Activated CD4-positive, alpha-beta T cell treated with anti-CD3 and anti-CD28 coated beads for 36 hours (primary cell): Measurements from ENCODE around the gene OSBPL8. TPM values are rescaled to one million over a fixed set of nuclear protein-coding genes. Genes with fewer than 3 reads are reported as not detected.
"Not testable (repeated sequence)": the region's sequence is repeated elsewhere in the genome, so short reads cannot be mapped to it uniquely, and the experiment has no call there.

ENCODE experiments used
- ATAC-seq: fragments of 200-7000 bp; cut with Tn5 transposase; one replicate; pipeline ENCODE4 v1.10.0; 2021; ENCODE audit warnings: mild to moderate bottlenecking, moderate library complexity
- CTCF ChIA-PET: fragments of 350-600 bp; sonication (Branson Sonifier 250); formaldehyde crosslinking; loops from one replicate; lab custom pipeline; 2021; ENCODE audit warnings: antibody characterized with exemption; lab: Charles Lee
- POLR2A ChIA-PET: fragments of 350-600 bp; sonication (Branson Sonifier 250); formaldehyde crosslinking; loops from one replicate; lab custom pipeline; 2021; ENCODE audit warnings: antibody characterized with exemption, inconsistent platforms; lab: Charles Lee
- DNase-seq: peaks from one replicate; pipeline ENCODE4 v3.0.0-alpha.2; 2020
- H3K27ac Mint-ChIP-seq: one replicate; pipeline ENCODE4 v1.8.0; 2021; ENCODE audit warnings: mixed read lengths
- H3K27me3 Mint-ChIP-seq: one replicate; pipeline ENCODE4 v1.8.0; 2021; ENCODE audit warnings: mixed read lengths
- H3K36me3 Mint-ChIP-seq: one replicate; pipeline ENCODE4 v1.8.0; 2021; ENCODE audit warnings: low read depth, mixed read lengths
- H3K4me1 Mint-ChIP-seq: one replicate; pipeline ENCODE4 v1.8.0; 2021; ENCODE audit warnings: mixed read lengths
- H3K4me3 Mint-ChIP-seq: one replicate; pipeline ENCODE4 v1.8.0; 2021; ENCODE audit warnings: mild to moderate bottlenecking, moderate library complexity, mixed read lengths
- H3K9me3 Mint-ChIP-seq: one replicate; pipeline ENCODE4 v1.8.0; 2021; ENCODE audit warnings: low read depth, mixed read lengths
- intact Hi-C, 2 experiments: fragments of 100-400 bp; cut with DNase I in 1 of 2; cut with micrococcal nuclease in 1 of 2; formaldehyde crosslinking; loops; one replicate each; pipeline versions ENCODE4 v1.14.2 to v1.15.1; 2022 to 2024; cut with DNase I, micrococcal nuclease
- total RNA-seq, 2 experiments: library from RNA; stranded (reverse); gene quantifications; one replicate each; pipeline ENCODE4 v1.2.3, GENCODE V29; 2021

Gene OSBPL8
- total RNA-seq, 2 experiments from 2014 or later = 70.2 to 78.5 TPM

DNA sequence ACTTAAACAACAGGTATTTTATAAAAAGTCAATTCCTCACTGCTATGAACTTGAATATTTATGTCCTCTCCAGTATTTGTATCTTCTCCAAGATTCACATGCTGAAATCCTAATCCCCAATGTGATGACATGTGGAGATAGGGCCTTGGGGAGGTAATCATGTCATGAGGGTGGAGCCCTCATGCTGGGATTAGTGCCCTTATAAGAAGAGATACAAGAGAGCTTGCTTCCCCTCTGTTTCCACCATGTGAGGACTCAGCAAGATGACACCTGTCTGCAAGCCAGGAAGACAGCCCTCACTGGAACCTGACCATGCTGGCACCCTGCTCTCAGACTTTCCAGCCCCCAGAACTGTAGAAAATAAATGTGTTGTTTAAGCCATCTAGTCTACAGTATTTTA, 36.2 kb downstream of the OSBPL8 start:
- Mint-ChIP-seq H3K27me3 (no peaks in the 10 kb centered on the region), H3K4me1 (peaks cover 49% of the 10 kb centered on the region), H3K27ac (no peak overlapping the region), H3K9me3 (peaks cover 17% of the 10 kb centered on the region), H3K4me3 (no peak overlapping the region), H3K36me3 (peaks cover 48% of the 10 kb centered on the region)
- intact Hi-C loops = no loop called here
- ChIA-PET POLR2A (interaction anchor here (0.6 kb wide), 1 partner anchor 26 kb away, joined by 3 read pairs; no protein-coding TSS in a partner anchor), CTCF (no interaction called here)
- DNase-seq = no peak
- no peak for ATAC-seq

DNA sequence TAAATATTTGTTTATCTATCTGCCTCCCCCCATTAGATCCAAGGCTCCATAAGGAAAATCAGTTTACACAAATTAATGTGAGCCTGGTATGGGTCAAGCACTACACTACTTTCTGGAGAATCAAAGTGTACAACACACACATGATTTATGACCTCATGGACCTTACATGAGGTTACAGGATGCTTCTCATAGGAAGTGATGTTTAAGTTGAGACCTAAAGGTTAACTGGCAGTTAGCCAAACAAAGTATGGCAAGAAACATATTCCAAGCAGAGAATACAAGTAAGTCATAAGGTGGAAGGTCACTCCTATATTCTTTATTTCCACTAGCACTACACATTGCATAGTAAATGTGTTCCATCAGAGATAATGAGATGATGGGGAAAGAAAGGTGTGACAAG, 39.2 kb downstream of the OSBPL8 start:
- peak overlapping the region; percentile 44 for H3K27ac Mint-ChIP-seq
- ATAC-seq (no peak), DNase-seq (no peak)
- peaks cover 17% of the 10 kb centered on the region for H3K9me3 Mint-ChIP-seq
- peaks cover 50% of the 10 kb centered on the region for H3K36me3 Mint-ChIP-seq
- H3K4me1 Mint-ChIP-seq = peaks cover 49% of the 10 kb centered on the region
- ChIA-PET CTCF (interaction anchor here (1.1 kb wide), 1 partner anchor 9 kb away, joined by 3 read pairs; no protein-coding TSS in a partner anchor), POLR2A (interaction anchor here (0.5 kb wide), 1 partner anchor 124 kb away, joined by 3 read pairs; no protein-coding TSS in a partner anchor)
- H3K27me3 Mint-ChIP-seq = no peaks in the 10 kb centered on the region
- H3K4me3 Mint-ChIP-seq = no peak overlapping the region
- intact Hi-C loops = no loop called here

DNA sequence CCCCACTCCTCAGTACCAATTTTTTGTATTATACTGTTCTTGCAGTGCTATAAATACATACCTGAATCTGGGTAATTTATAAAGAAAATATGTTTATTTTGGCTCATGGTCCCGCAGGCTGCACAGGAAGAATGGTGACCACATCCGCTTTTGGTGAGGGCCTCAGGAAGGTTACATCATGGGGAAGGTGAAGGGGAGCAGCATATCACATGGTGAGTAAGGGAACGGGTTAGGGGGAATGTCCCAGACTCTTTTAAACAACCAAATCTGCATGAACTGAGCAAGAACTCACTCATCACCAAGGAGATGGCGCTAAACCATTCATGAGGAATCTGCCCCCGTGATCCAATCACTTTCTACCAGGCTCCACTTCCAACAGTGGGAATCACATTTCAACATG, 40.0 kb downstream of the OSBPL8 start:
- intact Hi-C loops = no loop called here
- no peaks in the 10 kb centered on the region for H3K27me3 Mint-ChIP-seq
- POLR2A ChIA-PET = no interaction called here
- peak; percentile 89 for ATAC-seq
- peaks cover 54% of the 10 kb centered on the region for H3K36me3 Mint-ChIP-seq
- CTCF ChIA-PET = interaction anchor here (0.8 to 1.1 kb wide), 2 partner anchors 10 to 27 kb away, joined by 3 read pairs; no protein-coding TSS in a partner anchor
- H3K4me1 Mint-ChIP-seq = peaks cover 55% of the 10 kb centered on the region
- no peak overlapping the region for H3K4me3 Mint-ChIP-seq
- H3K27ac Mint-ChIP-seq = peak overlapping the region; percentile 48
- DNase-seq = peak; percentile 48
- H3K9me3 Mint-ChIP-seq = peaks cover 17% of the 10 kb centered on the region

DNA sequence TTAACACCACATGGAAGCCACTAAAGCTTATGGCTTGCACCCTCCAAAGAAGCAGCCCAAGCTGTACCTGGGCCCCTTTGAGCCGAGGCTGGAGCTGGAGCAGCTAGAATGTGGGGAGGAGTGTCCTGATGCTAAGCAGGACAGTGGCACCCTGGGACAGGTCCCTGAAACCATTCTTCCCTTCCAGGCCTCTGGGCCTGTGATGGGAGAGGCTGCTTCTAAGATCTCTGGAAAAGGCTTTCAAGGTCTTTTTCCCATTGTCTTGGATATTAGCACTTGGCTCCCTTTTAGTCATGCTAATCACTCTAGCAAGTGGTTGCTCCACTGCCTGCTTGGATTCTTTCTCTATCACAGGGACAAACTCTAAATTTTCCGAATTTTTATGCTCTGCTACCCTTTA, 40.9 kb downstream of the OSBPL8 start:
- Mint-ChIP-seq H3K4me3 (no peak overlapping the region), H3K36me3 (peaks cover 54% of the 10 kb centered on the region), H3K4me1 (peaks cover 52% of the 10 kb centered on the region), H3K9me3 (peaks cover 16% of the 10 kb centered on the region), H3K27ac (no peak overlapping the region), H3K27me3 (no peaks in the 10 kb centered on the region)
- CTCF ChIA-PET = no interaction called here
- DNase-seq = no peak
- POLR2A ChIA-PET = no interaction called here
- no peak for ATAC-seq
- intact Hi-C loops = no loop called here

DNA sequence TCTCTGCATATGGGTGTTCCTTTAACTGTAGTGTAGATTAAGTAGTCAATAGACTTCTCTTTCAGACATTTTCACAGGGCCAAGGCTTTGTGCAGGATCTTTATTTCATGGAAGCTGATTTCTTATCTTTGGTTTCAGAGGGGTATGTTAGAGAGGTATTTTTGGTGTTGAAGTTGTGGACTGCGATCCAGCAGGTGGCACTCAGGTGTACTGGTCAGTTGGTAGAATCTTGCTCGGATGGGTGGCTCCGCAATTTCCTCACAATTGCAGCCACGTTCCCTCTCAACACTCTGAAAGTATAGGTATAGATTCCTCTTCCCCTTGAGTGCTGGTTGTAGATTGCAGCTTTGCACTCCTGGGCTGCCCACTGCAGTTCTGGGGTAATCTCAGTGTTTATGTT, 44.3 kb downstream of the OSBPL8 start:
- no peak overlapping the region for H3K4me3 Mint-ChIP-seq
- peaks cover 38% of the 10 kb centered on the region for H3K36me3 Mint-ChIP-seq
- H3K4me1 Mint-ChIP-seq = peaks cover 26% of the 10 kb centered on the region
- DNase-seq (no peak), ATAC-seq (no peak)
- no peaks in the 10 kb centered on the region for H3K27me3 Mint-ChIP-seq
- POLR2A ChIA-PET = no interaction called here
- CTCF ChIA-PET = interaction anchor here (0.5 to 1.2 kb wide), 3 partner anchors 20 to 37 kb away, joined by 3 read pairs; no protein-coding TSS in a partner anchor
- H3K27ac Mint-ChIP-seq = no peak overlapping the region
- peaks cover 24% of the 10 kb centered on the region for H3K9me3 Mint-ChIP-seq
- intact Hi-C loops = no loop called here

DNA sequence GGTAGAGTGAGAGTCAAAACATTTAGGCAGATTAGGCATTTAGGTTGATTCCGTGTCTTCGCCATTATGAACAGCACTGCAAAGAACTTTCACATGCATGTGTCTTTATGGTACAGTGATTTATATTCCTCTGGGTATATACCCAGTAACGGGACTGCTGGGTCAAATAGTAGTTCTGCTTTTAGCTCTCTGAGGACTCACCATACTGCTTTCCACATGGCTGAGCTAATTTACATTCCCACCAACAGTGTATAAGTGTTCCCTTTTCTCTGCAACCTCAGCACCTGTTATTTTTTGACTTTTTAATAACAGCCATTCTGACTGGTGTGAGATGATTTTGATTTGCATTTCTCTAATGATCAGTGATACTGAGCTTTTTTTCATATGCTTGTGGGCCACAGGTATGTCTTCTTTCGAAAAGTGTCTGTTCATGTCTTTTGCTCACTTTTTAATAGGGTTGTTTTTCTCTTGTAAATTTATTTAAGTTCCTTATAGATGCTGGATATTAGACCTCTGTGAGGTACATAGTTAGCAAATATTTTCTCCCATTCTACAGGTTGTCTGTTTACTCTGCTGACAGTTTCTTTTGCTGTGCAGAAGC, 48.4 kb downstream of the OSBPL8 start:
- ATAC-seq, H3K27ac Mint-ChIP-seq, intact Hi-C loops, DNase-seq, H3K27me3 Mint-ChIP-seq, CTCF ChIA-PET, POLR2A ChIA-PET, H3K4me3 Mint-ChIP-seq: not testable (repeated sequence)
- Mint-ChIP-seq H3K9me3 (peaks cover 14% of the 10 kb centered on the region), H3K36me3 (peaks cover 27% of the 10 kb centered on the region), H3K4me1 (peaks cover 12% of the 10 kb centered on the region)

DNA sequence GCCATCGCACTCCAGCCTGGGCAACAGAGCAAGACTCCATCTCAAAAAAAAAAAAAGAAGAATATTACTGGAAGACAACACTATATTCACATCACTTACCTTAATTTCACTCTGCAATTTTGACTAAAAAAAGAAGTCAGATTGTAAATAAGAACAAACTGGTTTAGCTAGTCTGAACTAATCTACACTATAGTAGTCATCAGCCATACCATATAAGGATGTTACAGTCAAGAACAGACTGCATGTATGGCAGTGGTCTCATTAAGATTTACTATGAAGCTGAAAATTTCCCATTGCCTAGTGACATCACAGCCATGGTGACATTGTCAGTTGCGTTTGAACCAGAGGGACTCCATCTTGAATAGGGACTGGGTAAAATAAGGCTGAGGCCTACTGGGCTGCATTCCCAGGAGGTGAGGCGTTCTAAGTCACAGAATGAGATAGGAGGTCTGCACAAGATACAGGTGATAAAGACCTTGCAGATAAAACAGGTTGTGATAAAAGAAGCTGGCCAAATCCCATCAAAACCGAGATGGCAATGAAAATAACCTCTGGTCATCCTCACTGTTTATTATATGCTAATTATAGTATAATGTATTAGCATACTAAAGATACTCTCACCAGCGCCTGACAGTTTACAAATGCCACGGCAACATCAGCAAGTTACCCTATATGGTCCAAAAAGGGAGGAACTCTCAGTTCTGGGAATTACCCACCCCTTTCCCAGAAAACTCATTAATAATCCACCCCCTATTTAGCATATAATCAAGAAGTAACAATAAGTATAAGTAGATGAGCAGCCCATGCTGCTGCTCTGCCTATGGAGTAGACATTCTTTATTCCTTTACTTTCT, 51.2 kb downstream of the OSBPL8 start:
- DNase-seq (no peak), ATAC-seq (peak; percentile 39)
- H3K36me3 Mint-ChIP-seq = peaks cover 25% of the 10 kb centered on the region
- no peak overlapping the region for H3K27ac Mint-ChIP-seq
- H3K4me1 Mint-ChIP-seq = peaks cover 7% of the 10 kb centered on the region
- no peaks in the 10 kb centered on the region for H3K27me3 Mint-ChIP-seq
- H3K9me3 Mint-ChIP-seq = peaks cover 13% of the 10 kb centered on the region
- intact Hi-C loops = no loop called here
- CTCF ChIA-PET = no interaction called here
- POLR2A ChIA-PET = no interaction called here
- no peak overlapping the region for H3K4me3 Mint-ChIP-seq

DNA sequence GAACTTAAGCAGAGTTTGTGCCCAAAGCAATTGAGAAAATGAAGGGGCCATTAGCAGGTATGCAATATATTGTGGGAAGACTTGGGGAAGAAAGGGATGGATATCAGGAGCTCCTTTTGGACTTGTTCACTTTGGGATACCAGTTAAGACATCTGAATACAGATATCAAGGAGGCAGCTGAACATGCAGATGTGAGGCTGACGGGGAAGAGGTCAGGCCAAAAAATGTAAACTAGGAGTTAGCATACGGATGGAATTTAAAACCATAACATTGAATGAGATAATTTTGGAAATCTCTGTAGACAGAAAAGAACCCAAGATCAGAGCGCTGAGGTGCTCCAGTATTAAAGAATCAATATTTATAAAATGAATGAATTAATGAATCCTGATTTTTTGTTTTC, 53.4 kb downstream of the OSBPL8 start:
- H3K27me3 Mint-ChIP-seq = no peaks in the 10 kb centered on the region
- no peak for ATAC-seq
- H3K4me3 Mint-ChIP-seq = no peak overlapping the region
- peaks cover 27% of the 10 kb centered on the region for H3K36me3 Mint-ChIP-seq
- intact Hi-C loops = no loop called here
- DNase-seq = no peak
- H3K4me1 Mint-ChIP-seq = peaks cover 17% of the 10 kb centered on the region
- H3K27ac Mint-ChIP-seq = no peak overlapping the region
- ChIA-PET POLR2A (no interaction called here), CTCF (interaction anchor here (1.0 kb wide), 1 partner anchor 80 kb away, joined by 3 read pairs; no protein-coding TSS in a partner anchor)
- no peaks in the 10 kb centered on the region for H3K9me3 Mint-ChIP-seq

DNA sequence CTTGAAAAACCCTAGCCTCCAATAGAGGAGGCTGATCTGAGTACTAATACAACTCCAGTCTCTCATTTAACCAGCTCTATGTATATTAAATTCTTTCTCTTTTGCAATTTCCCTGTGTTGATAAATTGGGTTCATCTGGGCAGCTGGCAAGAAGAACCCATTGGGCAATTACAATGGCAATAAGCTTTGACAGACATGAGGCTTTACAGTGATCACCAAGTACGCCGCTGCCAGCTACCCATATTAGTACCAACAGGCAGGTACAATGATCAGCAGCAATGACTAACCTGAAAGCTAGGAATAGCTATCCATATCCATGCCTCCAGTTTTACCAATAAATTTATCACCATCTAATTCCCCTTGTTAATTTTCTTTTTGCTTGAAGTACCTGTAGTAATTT, 54.5 kb downstream of the OSBPL8 start:
- DNase-seq (no peak), ATAC-seq (no peak)
- peaks cover 18% of the 10 kb centered on the region for H3K4me1 Mint-ChIP-seq
- peaks cover 27% of the 10 kb centered on the region for H3K36me3 Mint-ChIP-seq
- H3K4me3 Mint-ChIP-seq = no peak overlapping the region
- H3K9me3 Mint-ChIP-seq = no peaks in the 10 kb centered on the region
- ChIA-PET POLR2A (interaction anchor here (0.7 to 0.8 kb wide), 2 partner anchors 54 to 257 kb away, joined by 3 to 4 read pairs; no protein-coding TSS in a partner anchor), CTCF (interaction anchor here (1.4 kb wide), 1 partner anchor 506 kb away, joined by 3 read pairs; no protein-coding TSS in a partner anchor)
- no peaks in the 10 kb centered on the region for H3K27me3 Mint-ChIP-seq
- no peak overlapping the region for H3K27ac Mint-ChIP-seq
- intact Hi-C loops = no loop called here

DNA sequence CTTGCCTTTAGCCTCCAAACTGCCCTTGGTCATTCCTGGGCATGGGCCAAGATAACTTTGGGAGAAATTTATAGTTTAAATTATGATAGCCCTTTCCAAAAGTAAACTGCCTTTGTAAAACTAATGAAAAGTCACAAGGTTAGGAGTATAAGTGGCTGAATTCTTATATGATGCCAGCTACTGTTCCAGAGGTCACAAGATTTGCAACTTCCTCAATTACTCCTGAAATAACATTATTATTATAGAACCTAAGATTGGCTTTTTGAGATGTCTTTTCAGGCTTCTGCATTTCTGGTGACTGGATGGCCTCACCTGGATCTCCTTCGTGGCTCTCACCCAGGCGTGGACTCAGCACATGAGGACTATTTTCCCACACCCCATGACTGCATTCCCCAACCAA, 55.0 kb downstream of the OSBPL8 start:
- DNase-seq (no peak), ATAC-seq (no peak)
- Mint-ChIP-seq H3K27me3 (no peaks in the 10 kb centered on the region), H3K36me3 (peaks cover 26% of the 10 kb centered on the region), H3K4me1 (peaks cover 17% of the 10 kb centered on the region), H3K27ac (no peak overlapping the region), H3K4me3 (no peak overlapping the region), H3K9me3 (no peaks in the 10 kb centered on the region)
- ChIA-PET POLR2A (interaction anchor here (0.7 to 0.8 kb wide), 2 partner anchors 54 to 257 kb away, joined by 3 to 4 read pairs; no protein-coding TSS in a partner anchor), CTCF (interaction anchor here (1.4 kb wide), 1 partner anchor 506 kb away, joined by 3 read pairs; no protein-coding TSS in a partner anchor)
- intact Hi-C loops = no loop called here

DNA sequence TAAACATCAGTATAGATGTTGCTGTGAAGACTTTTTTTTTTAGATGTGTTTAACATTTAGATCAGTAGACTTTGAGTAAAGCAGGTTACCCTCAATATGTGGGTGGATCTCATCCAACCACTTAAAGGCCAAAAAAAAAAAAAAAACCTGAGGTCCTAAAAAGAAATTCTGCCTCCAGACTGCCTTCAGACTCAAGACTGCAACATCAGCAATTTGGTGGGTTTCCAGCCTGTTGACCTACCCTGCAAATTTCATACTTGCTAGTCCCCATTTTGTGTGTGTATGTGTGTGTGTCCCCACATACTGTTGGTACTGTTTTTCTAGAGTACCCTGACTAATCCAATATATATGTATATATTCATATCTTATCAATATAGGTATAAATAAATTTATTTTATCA, 55.6 kb downstream of the OSBPL8 start:
- DNase-seq (no peak), ATAC-seq (no peak)
- intact Hi-C loops = no loop called here
- H3K36me3 Mint-ChIP-seq = peaks cover 24% of the 10 kb centered on the region
- no peak overlapping the region for H3K27ac Mint-ChIP-seq
- no peaks in the 10 kb centered on the region for H3K27me3 Mint-ChIP-seq
- ChIA-PET CTCF (interaction anchor here (1.4 kb wide), 1 partner anchor 507 kb away, joined by 3 read pairs; no protein-coding TSS in a partner anchor), POLR2A (interaction anchor here (0.6 to 0.7 kb wide), 2 partner anchors 23 to 53 kb away, joined by 3 to 4 read pairs; no protein-coding TSS in a partner anchor)
- peaks cover 15% of the 10 kb centered on the region for H3K4me1 Mint-ChIP-seq
- no peaks in the 10 kb centered on the region for H3K9me3 Mint-ChIP-seq
- no peak overlapping the region for H3K4me3 Mint-ChIP-seq
